ENCODE results near the gene UVSSA.

DNA sequence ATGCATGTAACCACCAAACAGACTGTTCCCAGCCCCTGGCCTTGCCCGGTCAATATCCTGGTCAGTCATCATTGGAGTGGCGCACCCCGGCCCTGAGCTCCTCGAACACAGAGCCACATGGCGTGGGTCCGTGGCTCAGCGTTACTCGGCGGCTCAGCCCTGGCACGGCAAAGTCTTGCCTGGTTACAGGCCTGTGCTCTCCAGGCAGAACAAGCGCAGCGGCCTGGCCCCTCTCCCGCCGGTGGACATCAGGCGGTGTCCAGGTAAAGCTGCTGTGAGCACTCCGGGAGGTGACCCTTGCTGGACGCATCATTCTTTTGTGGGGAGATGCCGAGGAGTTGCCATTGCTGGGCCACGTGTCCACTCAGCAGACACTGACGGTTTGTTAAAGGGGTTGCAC lies 6.1 kb upstream of the UVSSA start:
- no peak for TF ChIP-seq POLR2AphosphoS5 (IDR thresholded peaks at IDR 0.05)
- TF ChIP-seq, protein P1, sequence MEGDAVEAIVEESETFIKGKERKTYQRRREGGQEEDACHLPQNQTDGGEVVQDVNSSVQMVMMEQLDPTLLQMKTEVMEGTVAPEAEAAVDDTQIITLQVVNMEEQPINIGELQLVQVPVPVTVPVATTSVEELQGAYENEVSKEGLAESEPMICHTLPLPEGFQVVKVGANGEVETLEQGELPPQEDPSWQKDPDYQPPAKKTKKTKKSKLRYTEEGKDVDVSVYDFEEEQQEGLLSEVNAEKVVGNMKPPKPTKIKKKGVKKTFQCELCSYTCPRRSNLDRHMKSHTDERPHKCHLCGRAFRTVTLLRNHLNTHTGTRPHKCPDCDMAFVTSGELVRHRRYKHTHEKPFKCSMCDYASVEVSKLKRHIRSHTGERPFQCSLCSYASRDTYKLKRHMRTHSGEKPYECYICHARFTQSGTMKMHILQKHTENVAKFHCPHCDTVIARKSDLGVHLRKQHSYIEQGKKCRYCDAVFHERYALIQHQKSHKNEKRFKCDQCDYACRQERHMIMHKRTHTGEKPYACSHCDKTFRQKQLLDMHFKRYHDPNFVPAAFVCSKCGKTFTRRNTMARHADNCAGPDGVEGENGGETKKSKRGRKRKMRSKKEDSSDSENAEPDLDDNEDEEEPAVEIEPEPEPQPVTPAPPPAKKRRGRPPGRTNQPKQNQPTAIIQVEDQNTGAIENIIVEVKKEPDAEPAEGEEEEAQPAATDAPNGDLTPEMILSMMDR (IDR thresholded peaks at IDR 0.05), result no peak
- no peak for TF ChIP-seq POLR2A (IDR thresholded peaks at IDR 0.05)
